HepG2 (cell line): Measurements from ENCODE around the gene ATF1. TPM values are rescaled to one million over a fixed set of nuclear protein-coding genes. Genes with fewer than 3 reads are reported as not detected.

ENCODE experiments used
- EED ChIP-seq: sonication (generic); formaldehyde crosslinking; IDR thresholded peaks from 2 replicates; pipeline ENCODE4 v1.5.0; 2020; ENCODE audit warnings: mild to moderate bottlenecking, missing genetic modification reagents
- HDAC2 ChIP-seq: sonication (generic); formaldehyde crosslinking; IDR thresholded peaks from 2 replicates; pipeline ENCODE4 v1.4.0; 2020; ENCODE audit warnings: missing genetic modification reagents
- MBD4 ChIP-seq: IDR thresholded peaks from 2 replicates; pipeline ENCODE4 v1.6.1; 2012; ENCODE audit warnings: low read length, inconsistent platforms, borderline replicate concordance
- MED1 ChIP-seq: sonication (generic); formaldehyde crosslinking; IDR thresholded peaks from 2 replicates; pipeline ENCODE4 v1.4.0; 2020; ENCODE audit warnings: missing genetic modification reagents
- REXO4 ChIP-seq: sonication (generic); formaldehyde crosslinking; IDR thresholded peaks from 2 replicates; pipeline ENCODE4 v1.8.0; 2022; ENCODE audit warnings: missing genetic modification reagents, mild to moderate bottlenecking, borderline replicate concordance
- ZNF543 ChIP-seq: sonication (generic); formaldehyde crosslinking; IDR thresholded peaks from 2 replicates; pipeline ENCODE4 v1.4.0; 2020; ENCODE audit warnings: mild to moderate bottlenecking, missing genetic modification reagents
- ZNF629 ChIP-seq: sonication (generic); formaldehyde crosslinking; conservative IDR thresholded peaks from 2 replicates; pipeline ENCODE4 v1.5.0; 2020; ENCODE audit warnings: missing genetic modification reagents
- ZNF639 ChIP-seq: conservative IDR thresholded peaks from 2 replicates; pipeline ENCODE4 v1.6.1; 2018; ENCODE audit warnings: missing genetic modification reagents
- ZNF704 ChIP-seq: sonication (generic); formaldehyde crosslinking; IDR thresholded peaks from 2 replicates; pipeline ENCODE4 v1.8.1; 2023; ENCODE audit warnings: mild to moderate bottlenecking, inconsistent platforms, moderate library complexity, missing genetic modification reagents, borderline replicate concordance
- ZNF773 ChIP-seq: sonication (generic); formaldehyde crosslinking; IDR thresholded peaks from 2 replicates; pipeline ENCODE4 v1.4.0; 2020; ENCODE audit warnings: missing genetic modification reagents, borderline replicate concordance
- polyA plus RNA-seq, 8 experiments: library from polyadenylated mRNA; depleted of rRNA in 3 of 8; stranded (reverse) in 7 of 8; unstranded in 1 of 8; fragments of >200 nt; fragmentation: Illumina TruSeq in 4 of 8; extraction: Trizol in 4 of 8; gene quantifications; 2 replicates each; pipeline versions ENCODE4 v1.2.1 to v1.2.3, GENCODE V29; 2011 to 2016; ENCODE audit warnings: low read depth in 4 of 8, missing spikeins in 1 of 8, mixed read lengths in 1 of 8; ENCODE audit not compliant: insufficient read depth in 1 of 8
- total RNA-seq, 5 experiments: library from RNA; depleted of rRNA; stranded (reverse); fragments of >200 nt; fragmentation: Illumina TruSeq; extraction: Trizol; gene quantifications; 2 replicates each; pipeline ENCODE4 v1.2.3, GENCODE V29; 2016; ENCODE audit warnings: low read depth in 1 of 5
- TF ChIP-seq, protein P1 (sequence below): sonication (generic); formaldehyde crosslinking; IDR thresholded peaks from 2 replicates; pipeline ENCODE4 v1.4.0; 2020; ENCODE audit warnings: mild to moderate bottlenecking, missing genetic modification reagents, borderline replicate concordance
- TF ChIP-seq, protein P2 (sequence below): sonication (generic); formaldehyde crosslinking; IDR thresholded peaks from 2 replicates; pipeline ENCODE4 v1.5.0; 2020; ENCODE audit warnings: missing genetic modification reagents
- TF ChIP-seq, protein P3 (sequence below): sonication (generic); formaldehyde crosslinking; conservative IDR thresholded peaks from 2 replicates; pipeline ENCODE4 v1.8.0; 2022; ENCODE audit warnings: missing genetic modification reagents
- TF ChIP-seq, protein P4 (sequence below), 2 experiments: sonication (generic) in 1 of 2; formaldehyde crosslinking in 1 of 2; IDR thresholded peaks; 2 replicates each; pipeline versions ENCODE4 v1.4.0 to v1.6.1; 2018 to 2020; ENCODE audit warnings: missing genetic modification reagents in 2 of 2, borderline replicate concordance in 1 of 2, low read depth in 1 of 2, mild to moderate bottlenecking in 1 of 2, missing biosample characterization in 1 of 2

Gene ATF1
- total and polyA plus RNA-seq, 2 of the 13 experiments (the other 11 are each of a cell fraction or from before 2014, with no cell fraction given): 29.3 to 52.0 TPM

GRCh38 chr12:50764286-50765094 lies 589 bp downstream of the ATF1 start (continued):
- TF ChIP-seq MBD4 (no peak), ZNF704 (CRISPR knock-in tag) (no peak), MED1 (CRISPR knock-in tag) (peak; percentile 56), REXO4 (no peak), HDAC2 (0 out of 2 replicates have a peak, but pooled peaks have one; percentile 16), ZNF629 (CRISPR knock-in tag) (no peak), ZNF773 (0 out of 2 replicates have a peak, but pooled peaks have one; percentile 56), ZNF639 (CRISPR knock-in tag) (peak; percentile 33; the same call in 1 of the 2 replicates), ZNF543 (CRISPR knock-in tag) (no peak), EED (CRISPR knock-in tag) (peak; percentile 45)
- TF ChIP-seq, protein P1, sequence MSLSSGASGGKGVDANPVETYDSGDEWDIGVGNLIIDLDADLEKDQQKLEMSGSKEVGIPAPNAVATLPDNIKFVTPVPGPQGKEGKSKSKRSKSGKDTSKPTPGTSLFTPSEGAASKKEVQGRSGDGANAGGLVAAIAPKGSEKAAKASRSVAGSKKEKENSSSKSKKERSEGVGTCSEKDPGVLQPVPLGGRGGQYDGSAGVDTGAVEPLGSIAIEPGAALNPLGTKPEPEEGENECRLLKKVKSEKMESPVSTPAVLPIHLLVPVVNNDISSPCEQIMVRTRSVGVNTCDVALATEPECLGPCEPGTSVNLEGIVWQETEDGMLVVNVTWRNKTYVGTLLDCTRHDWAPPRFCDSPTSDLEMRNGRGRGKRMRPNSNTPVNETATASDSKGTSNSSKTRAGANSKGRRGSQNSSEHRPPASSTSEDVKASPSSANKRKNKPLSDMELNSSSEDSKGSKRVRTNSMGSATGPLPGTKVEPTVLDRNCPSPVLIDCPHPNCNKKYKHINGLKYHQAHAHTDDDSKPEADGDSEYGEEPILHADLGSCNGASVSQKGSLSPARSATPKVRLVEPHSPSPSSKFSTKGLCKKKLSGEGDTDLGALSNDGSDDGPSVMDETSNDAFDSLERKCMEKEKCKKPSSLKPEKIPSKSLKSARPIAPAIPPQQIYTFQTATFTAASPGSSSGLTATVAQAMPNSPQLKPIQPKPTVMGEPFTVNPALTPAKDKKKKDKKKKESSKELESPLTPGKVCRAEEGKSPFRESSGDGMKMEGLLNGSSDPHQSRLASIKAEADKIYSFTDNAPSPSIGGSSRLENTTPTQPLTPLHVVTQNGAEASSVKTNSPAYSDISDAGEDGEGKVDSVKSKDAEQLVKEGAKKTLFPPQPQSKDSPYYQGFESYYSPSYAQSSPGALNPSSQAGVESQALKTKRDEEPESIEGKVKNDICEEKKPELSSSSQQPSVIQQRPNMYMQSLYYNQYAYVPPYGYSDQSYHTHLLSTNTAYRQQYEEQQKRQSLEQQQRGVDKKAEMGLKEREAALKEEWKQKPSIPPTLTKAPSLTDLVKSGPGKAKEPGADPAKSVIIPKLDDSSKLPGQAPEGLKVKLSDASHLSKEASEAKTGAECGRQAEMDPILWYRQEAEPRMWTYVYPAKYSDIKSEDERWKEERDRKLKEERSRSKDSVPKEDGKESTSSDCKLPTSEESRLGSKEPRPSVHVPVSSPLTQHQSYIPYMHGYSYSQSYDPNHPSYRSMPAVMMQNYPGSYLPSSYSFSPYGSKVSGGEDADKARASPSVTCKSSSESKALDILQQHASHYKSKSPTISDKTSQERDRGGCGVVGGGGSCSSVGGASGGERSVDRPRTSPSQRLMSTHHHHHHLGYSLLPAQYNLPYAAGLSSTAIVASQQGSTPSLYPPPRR (CRISPR knock-in tag): no peak
- TF ChIP-seq, protein P2, sequence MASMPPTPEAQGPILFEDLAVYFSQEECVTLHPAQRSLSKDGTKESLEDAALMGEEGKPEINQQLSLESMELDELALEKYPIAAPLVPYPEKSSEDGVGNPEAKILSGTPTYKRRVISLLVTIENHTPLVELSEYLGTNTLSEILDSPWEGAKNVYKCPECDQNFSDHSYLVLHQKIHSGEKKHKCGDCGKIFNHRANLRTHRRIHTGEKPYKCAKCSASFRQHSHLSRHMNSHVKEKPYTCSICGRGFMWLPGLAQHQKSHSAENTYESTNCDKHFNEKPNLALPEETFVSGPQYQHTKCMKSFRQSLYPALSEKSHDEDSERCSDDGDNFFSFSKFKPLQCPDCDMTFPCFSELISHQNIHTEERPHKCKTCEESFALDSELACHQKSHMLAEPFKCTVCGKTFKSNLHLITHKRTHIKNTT (CRISPR knock-in tag): no peak
- TF ChIP-seq, protein P3, sequence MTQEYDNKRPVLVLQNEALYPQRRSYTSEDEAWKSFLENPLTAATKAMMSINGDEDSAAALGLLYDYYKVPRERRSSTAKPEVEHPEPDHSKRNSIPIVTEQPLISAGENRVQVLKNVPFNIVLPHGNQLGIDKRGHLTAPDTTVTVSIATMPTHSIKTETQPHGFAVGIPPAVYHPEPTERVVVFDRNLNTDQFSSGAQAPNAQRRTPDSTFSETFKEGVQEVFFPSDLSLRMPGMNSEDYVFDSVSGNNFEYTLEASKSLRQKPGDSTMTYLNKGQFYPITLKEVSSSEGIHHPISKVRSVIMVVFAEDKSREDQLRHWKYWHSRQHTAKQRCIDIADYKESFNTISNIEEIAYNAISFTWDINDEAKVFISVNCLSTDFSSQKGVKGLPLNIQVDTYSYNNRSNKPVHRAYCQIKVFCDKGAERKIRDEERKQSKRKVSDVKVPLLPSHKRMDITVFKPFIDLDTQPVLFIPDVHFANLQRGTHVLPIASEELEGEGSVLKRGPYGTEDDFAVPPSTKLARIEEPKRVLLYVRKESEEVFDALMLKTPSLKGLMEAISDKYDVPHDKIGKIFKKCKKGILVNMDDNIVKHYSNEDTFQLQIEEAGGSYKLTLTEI: no peak
- TF ChIP-seq, protein P4, sequence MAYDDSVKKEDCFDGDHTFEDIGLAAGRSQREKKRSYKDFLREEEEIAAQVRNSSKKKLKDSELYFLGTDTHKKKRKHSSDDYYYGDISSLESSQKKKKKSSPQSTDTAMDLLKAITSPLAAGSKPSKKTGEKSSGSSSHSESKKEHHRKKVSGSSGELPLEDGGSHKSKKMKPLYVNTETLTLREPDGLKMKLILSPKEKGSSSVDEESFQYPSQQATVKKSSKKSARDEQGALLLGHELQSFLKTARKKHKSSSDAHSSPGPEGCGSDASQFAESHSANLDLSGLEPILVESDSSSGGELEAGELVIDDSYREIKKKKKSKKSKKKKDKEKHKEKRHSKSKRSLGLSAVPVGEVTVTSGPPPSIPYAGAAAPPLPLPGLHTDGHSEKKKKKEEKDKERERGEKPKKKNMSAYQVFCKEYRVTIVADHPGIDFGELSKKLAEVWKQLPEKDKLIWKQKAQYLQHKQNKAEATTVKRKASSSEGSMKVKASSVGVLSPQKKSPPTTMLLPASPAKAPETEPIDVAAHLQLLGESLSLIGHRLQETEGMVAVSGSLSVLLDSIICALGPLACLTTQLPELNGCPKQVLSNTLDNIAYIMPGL (CRISPR knock-in tag; IDR thresholded peaks at IDR 0.05; ENCODE audit: borderline replicate concordance in 1 of 2, low read depth in 1 of 2): no peak; a peak in 2 of 4 replicates
